Breast epithelium (tissue), 4 donors: ENCODE results near the gene CACNB2. TPM values are rescaled to one million over a fixed set of nuclear protein-coding genes. Genes with fewer than 3 reads are reported as not detected.
"Not testable (repeated sequence)": the region's sequence is repeated elsewhere in the genome, so short reads cannot be mapped to it uniquely, and the experiment has no call there.

Experiments
- DNase-seq, 2 donors: peaks; one replicate each; pipeline ENCODE4 v3.0.0-alpha.2; 2019; ENCODE audit warnings: low spot score in 2 of 2
- H3K27ac ChIP-seq, 2 donors: fragments of 200-600 bp; sonication (generic) in 1 of 2; one replicate each; pipeline ENCODE4 v1.5.1; 2016 to 2019; ENCODE audit warnings: mild to moderate bottlenecking in 1 of 2
- H3K27me3 ChIP-seq, 2 donors: fragments of 200-600 bp; sonication (generic) in 1 of 2; one replicate each; pipeline versions ENCODE4 v1.5.1 to v1.6.0; 2017 to 2019; ENCODE audit warnings: control low read depth in 1 of 2, mild to moderate bottlenecking in 1 of 2
- H3K36me3 ChIP-seq: fragments of 200-600 bp; one replicate; pipeline ENCODE4 v1.5.1; 2019
- H3K4me1 ChIP-seq, 2 donors: fragments of 200-600 bp; sonication (generic); one replicate each; pipeline ENCODE4 v1.5.1; 2016 to 2019; ENCODE audit warnings: control low read depth in 1 of 2
- H3K4me3 ChIP-seq, 3 donors: fragments of 200-600 bp; sonication (generic); 1 replicate in 2 of 3; 2 replicates in 1 of 3; pipeline ENCODE4 v1.5.1; 2016 to 2019; ENCODE audit warnings: mild to moderate bottlenecking in 3 of 3, moderate library complexity in 2 of 3
- H3K9me3 ChIP-seq, 2 donors: fragments of 200-600 bp; sonication (generic) in 1 of 2; one replicate each; pipeline ENCODE4 v1.5.1; 2016 to 2019; ENCODE audit warnings: control low read depth in 1 of 2
- CTCF ChIP-seq, 3 donors: fragments of 450-650 bp; IDR thresholded peaks; one replicate each; pipeline ENCODE4 v1.5.1; 2016 to 2017; ENCODE audit warnings: antibody characterized with exemption in 3 of 3, mild to moderate bottlenecking in 3 of 3, moderate library complexity in 3 of 3
- POLR2A ChIP-seq: fragments of 450-650 bp; IDR thresholded peaks from one replicate; pipeline ENCODE4 v1.6.1; 2016; ENCODE audit warnings: antibody characterized with exemption, mild to moderate bottlenecking, moderate library complexity
- POLR2AphosphoS5 ChIP-seq, 3 donors: sonication (generic); formaldehyde crosslinking; IDR thresholded peaks; one replicate each; pipeline ENCODE4 v1.6.1; 2017; ENCODE audit warnings: antibody characterized with exemption in 3 of 3
- intact Hi-C: fragments of 100-400 bp; cut with DNase I; formaldehyde crosslinking; loops from one replicate; pipeline ENCODE4 v1.15.1; 2023; ENCODE audit warnings: low total_unique reads
- total RNA-seq, 3 donors: library from RNA; depleted of rRNA; stranded (reverse); fragments of >200 nt; gene quantifications; one replicate each; pipeline ENCODE4 v1.1.0, GENCODE V29; 2016

The CACNB2 gene
- total RNA-seq, 3 donors from 2014 or later, result 0.48 to 8.9 (median 7.5) TPM

GRCh38 chr10:18567343-18567856 is 427.2 kb downstream of the CACNB2 start:
- Histone ChIP-seq H3K27me3 (no peaks in the 10 kb centered on the region), H3K4me1 (no peaks in the 10 kb centered on the region), H3K36me3 (no peaks in the 10 kb centered on the region), H3K9me3 (peaks cover 8 to 21% of the 10 kb centered on the region in 2 donors), H3K27ac (no peak overlapping the region), H3K4me3 (no peak overlapping the region)
- intact Hi-C loops, result no loop called here
- TF ChIP-seq POLR2AphosphoS5 (IDR thresholded peaks at IDR 0.05) (no peak), CTCF (IDR thresholded peaks at IDR 0.05) (no peak), POLR2A (no peak)
- no peak for DNase-seq

GRCh38 chr10:18570386-18570785 is 430.2 kb downstream of the CACNB2 start:
- H3K4me1 ChIP-seq, H3K36me3 ChIP-seq, H3K27ac ChIP-seq, H3K9me3 ChIP-seq, H3K4me3 ChIP-seq, intact Hi-C loops, DNase-seq, H3K27me3 ChIP-seq: not testable (repeated sequence)

- DNase-seq, result no peak
- no peak for TF ChIP-seq POLR2AphosphoS5 (IDR thresholded peaks at IDR 0.05)
- TF ChIP-seq CTCF (IDR thresholded peaks at IDR 0.05), result no peak
- no peak for TF ChIP-seq POLR2A
- intact Hi-C loops, result no loop called here
- Histone ChIP-seq H3K36me3 (no peaks in the 10 kb centered on the region), H3K27me3 (no peaks in the 10 kb centered on the region), H3K9me3 (peaks cover 0 to 8% of the 10 kb centered on the region in 2 donors), H3K4me1 (no peaks in the 10 kb centered on the region), H3K4me3 (no peak overlapping the region), H3K27ac (no peak overlapping the region)
Measured at GRCh38 chr10:18571076-18571475, 430.9 kb downstream of the CACNB2 start.

- no peak for TF ChIP-seq CTCF (IDR thresholded peaks at IDR 0.05)
- no peak for TF ChIP-seq POLR2A
- TF ChIP-seq POLR2AphosphoS5 (IDR thresholded peaks at IDR 0.05), result no peak
- intact Hi-C loops, result no loop called here
- H3K36me3 ChIP-seq, result no peaks in the 10 kb centered on the region
- DNase-seq, result no peak
- H3K4me1 ChIP-seq, result no peaks in the 10 kb centered on the region
- peaks cover 0 to 3% of the 10 kb centered on the region in 2 donors for H3K9me3 ChIP-seq
- H3K4me3 ChIP-seq, result no peak overlapping the region
- H3K27ac ChIP-seq, result no peak overlapping the region
- H3K27me3 ChIP-seq, result no peaks in the 10 kb centered on the region
Measured at GRCh38 chr10:18571780-18572179, 431.6 kb downstream of the CACNB2 start.

- H3K4me1 ChIP-seq, result no peaks in the 10 kb centered on the region
- TF ChIP-seq POLR2A, result no peak
- TF ChIP-seq POLR2AphosphoS5 (IDR thresholded peaks at IDR 0.05), result no peak
- TF ChIP-seq CTCF (IDR thresholded peaks at IDR 0.05), result no peak
Measured at GRCh38 chr10:18572959-18573561, 432.8 kb downstream of the CACNB2 start.

More at GRCh38 chr10:18572959-18573561, 432.8 kb downstream of the CACNB2 start:
- H3K4me3 ChIP-seq, result no peak overlapping the region
- H3K36me3 ChIP-seq, result no peaks in the 10 kb centered on the region
- no peak overlapping the region for H3K27ac ChIP-seq
- DNase-seq, result no peak
- intact Hi-C loops, result no loop called here
- H3K9me3 ChIP-seq, result peaks cover 0 to 4% of the 10 kb centered on the region in 2 donors
- H3K27me3 ChIP-seq, result no peaks in the 10 kb centered on the region
